Adrenal gland (tissue), 12 donors: Measurements from ENCODE around the gene COMMD1. TPM values are rescaled to one million over a fixed set of nuclear protein-coding genes. Genes with fewer than 3 reads are reported as not detected.

Experiments used
- DNase-seq, 7 donors: peaks; one replicate each; pipeline ENCODE4 v3.0.0-alpha.2; 2019 to 2020
- H3K27ac ChIP-seq, 5 donors: fragments of 200-600 bp; sonication (generic) in 4 of 5; 1 replicate in 3 of 5; 2 replicates in 2 of 5; pipeline versions ENCODE4 v1.5.1 to v1.8.0; 2016 to 2020; ENCODE audit warnings: mild to moderate bottlenecking in 1 of 5
- H3K27me3 ChIP-seq: fragments of 200-600 bp; 2 replicates; pipeline ENCODE4 v1.8.0; 2021
- H3K36me3 ChIP-seq, 2 donors: fragments of 200-600 bp; replicated peaks in 1 of 2; 1 replicate in 1 of 2; 2 replicates in 1 of 2; pipeline versions ENCODE4 v1.5.1 to v1.8.0; 2018 to 2022
- H3K4me1 ChIP-seq, 2 donors: fragments of 200-600 bp; replicated peaks in 1 of 2; 1 replicate in 1 of 2; 2 replicates in 1 of 2; pipeline versions ENCODE4 v1.5.1 to v1.8.0; 2018 to 2021
- H3K4me3 ChIP-seq, 4 donors: fragments of 200-600 bp; sonication (generic) in 3 of 4; one replicate each; pipeline ENCODE4 v1.5.1; 2016 to 2018
- H3K9me3 ChIP-seq, 3 donors: fragments of 200-600 bp; sonication (generic) in 1 of 3; replicated peaks in 1 of 3; 1 replicate in 2 of 3; 2 replicates in 1 of 3; pipeline versions ENCODE4 v1.5.1 to v1.8.0; 2016 to 2021
- POLR2A ChIP-seq, 2 donors: fragments of 450-650 bp; IDR thresholded peaks; one replicate each; pipeline ENCODE4 v1.6.1; 2017; ENCODE audit warnings: antibody characterized with exemption in 2 of 2, mild to moderate bottlenecking in 2 of 2, moderate library complexity in 1 of 2
- WGBS, 4 donors: extraction: QIAGEN DNeasy Blood & Tissue Kit in 2 of 4; methylation state at CpG; one replicate each; pipeline versions ENCODE4 v1.1.5 to v1.1.7; 2013 to 2017; 5-methylcytosine and 5-hydroxymethylcytosine counted together
- intact Hi-C, 2 donors: fragments of 100-400 bp; cut with DNase I; formaldehyde crosslinking; loops; one replicate each; pipeline versions ENCODE4 v1.14.1 to v1.15.0; 2022 to 2023
- polyA plus RNA-seq, 3 donors: library from polyadenylated mRNA; stranded (reverse); fragments of 200-250 nt in 2 of 3; fragments of 350-450 nt in 1 of 3; fragmentation: Illumina TruSeq in 1 of 3; extraction: RNeasy Lipid Tissue Mini Kit (QIAGEN cat#74804) in 1 of 3; gene quantifications; one replicate each; pipeline ENCODE4 v1.2.3, GENCODE V29; 2013 to 2014
- total RNA-seq, 9 donors: library from RNA; depleted of rRNA in 4 of 9; stranded (reverse); fragments of >200 nt in 4 of 9; fragments of 120-200 nt in 1 of 9; fragmentation: NEBNext Ultra II Directional in 1 of 9; extraction: Animal tissue kit (Norgen Biotek cat#: 25700) in 1 of 9; gene quantifications; one replicate each; pipeline versions ENCODE4 v1.1.0 to v1.2.4, GENCODE V29; 2013 to 2023
- TF ChIP-seq, protein P1 (sequence below), 6 experiments: fragments of 450-650 bp in 4 of 6; fragments of 200-600 bp in 2 of 6; sonication (generic) in 1 of 6; IDR thresholded peaks; 1 replicate in 5 of 6; 2 replicates in 1 of 6; pipeline versions ENCODE4 v1.5.1 to v1.8.0; 2016 to 2021; ENCODE audit warnings: antibody characterized with exemption in 6 of 6, mild to moderate bottlenecking in 2 of 6, moderate library complexity in 1 of 6
- donor health status: healthy with polysubstance abuse.
- donor health status: Bipolar disorder and iron deficiency.
- donor health status: DM: yes; HTN: yes; CAD: no.
- donor health status: DM: no; HTN: no; CAD: no.
- donor health status: DM: no; HTN: no; CAD: no.
- donor health status: DM: yes; HTN: yes; CAD: no.

The COMMD1 gene
- total and polyA plus RNA-seq, 12 donors: 35.5 to 89.9 (median 55.4) TPM

DNA sequence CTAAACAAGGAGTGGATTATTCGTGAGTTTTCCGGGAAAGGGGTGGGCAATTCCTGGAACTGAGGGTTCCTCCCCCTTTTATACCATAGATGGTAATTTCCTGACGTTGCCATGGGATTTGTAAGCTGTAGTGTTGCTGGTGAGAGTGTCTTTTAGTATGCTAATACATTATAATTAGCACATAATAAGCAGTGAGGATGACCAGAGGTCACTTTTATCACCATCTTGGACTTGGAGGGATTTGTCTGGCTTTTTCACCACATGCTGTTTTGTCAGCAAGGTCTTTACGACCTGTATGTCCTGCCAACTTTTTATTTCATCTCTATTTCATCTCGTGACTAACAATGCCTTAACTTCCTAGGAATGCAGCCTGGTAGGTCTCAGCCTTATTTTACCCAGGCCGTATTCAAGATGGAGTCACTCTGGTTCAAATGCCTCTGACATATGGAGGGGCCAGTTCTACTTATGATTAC, 165.7 kb downstream of the COMMD1 start:
- Histone ChIP-seq H3K27ac (no peak overlapping the region), H3K4me3 (no peak overlapping the region), H3K4me1 (no peaks in the 10 kb centered on the region), H3K9me3 (no peaks in the 10 kb centered on the region), H3K36me3 (no peaks in the 10 kb centered on the region), H3K27me3 (no peaks in the 10 kb centered on the region)
- 90 to 94% (median 91%) methylated on average over 6 of the region's 6 CpGs for WGBS, 4 donors
- DNase-seq: no peak
- intact Hi-C loops: no loop called here
- TF ChIP-seq, protein P1, sequence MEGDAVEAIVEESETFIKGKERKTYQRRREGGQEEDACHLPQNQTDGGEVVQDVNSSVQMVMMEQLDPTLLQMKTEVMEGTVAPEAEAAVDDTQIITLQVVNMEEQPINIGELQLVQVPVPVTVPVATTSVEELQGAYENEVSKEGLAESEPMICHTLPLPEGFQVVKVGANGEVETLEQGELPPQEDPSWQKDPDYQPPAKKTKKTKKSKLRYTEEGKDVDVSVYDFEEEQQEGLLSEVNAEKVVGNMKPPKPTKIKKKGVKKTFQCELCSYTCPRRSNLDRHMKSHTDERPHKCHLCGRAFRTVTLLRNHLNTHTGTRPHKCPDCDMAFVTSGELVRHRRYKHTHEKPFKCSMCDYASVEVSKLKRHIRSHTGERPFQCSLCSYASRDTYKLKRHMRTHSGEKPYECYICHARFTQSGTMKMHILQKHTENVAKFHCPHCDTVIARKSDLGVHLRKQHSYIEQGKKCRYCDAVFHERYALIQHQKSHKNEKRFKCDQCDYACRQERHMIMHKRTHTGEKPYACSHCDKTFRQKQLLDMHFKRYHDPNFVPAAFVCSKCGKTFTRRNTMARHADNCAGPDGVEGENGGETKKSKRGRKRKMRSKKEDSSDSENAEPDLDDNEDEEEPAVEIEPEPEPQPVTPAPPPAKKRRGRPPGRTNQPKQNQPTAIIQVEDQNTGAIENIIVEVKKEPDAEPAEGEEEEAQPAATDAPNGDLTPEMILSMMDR (IDR thresholded peaks at IDR 0.05): no peak

DNA sequence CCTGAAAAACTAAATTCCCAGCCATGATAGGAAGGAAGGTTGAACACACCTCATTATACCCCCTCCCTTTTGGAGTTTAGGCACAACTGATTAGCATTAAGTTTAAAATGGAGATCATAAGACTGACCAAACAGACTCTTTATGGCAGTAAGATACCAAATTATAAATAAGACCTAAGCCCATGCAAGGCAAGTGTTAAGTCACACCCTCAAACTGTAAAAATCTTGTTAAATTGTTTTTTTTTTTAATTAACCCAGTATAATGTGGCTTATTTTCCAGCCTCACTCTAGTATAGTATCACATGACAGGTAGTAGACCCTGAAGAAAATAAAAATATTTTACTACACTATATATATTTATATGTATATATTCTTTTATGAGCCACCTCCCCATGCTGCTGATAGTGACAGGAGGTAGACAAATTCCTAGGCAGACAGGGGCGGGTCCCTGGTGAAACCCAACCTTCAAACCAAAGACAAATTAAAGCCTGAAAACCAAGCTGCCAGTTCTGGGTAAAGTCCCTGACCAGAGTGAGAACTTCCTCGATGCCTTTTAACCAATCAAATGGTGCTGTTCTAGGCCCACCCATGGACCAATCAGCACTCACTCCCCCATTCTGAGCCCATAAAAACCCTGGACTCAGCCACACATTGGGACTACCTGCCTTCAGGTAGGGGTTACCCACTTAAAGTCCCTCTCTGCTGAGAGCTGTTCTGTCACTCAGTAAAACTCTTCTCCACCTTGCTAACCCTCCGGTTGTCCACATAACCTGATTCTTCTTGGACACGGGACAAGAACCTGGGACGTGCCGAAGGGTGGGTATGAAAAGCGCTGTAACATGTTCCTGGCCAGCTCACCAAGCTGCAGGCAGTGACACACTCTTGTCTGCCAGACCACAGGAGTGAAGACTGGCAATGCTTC, 166.5 kb downstream of the COMMD1 start:
- intact Hi-C loops: no loop called here

DNA sequence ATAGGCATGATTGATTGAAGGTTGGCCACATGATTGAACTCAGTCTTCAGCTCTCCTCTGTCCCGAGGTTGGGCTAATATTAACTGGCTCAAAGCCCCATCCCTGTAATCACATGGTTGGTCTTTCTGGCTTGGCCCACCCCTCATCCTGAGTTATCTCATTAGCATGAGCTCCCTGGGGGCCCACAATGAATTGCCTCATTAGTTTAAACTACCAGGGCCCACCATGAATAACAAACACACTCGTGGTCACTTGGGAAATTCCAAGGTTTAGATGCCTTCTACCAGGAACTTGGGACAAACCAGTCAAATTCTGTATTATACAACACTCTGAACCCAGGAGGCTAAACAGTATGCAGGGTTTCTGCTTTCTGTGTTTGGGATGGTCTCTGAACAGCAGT, 168.8 kb downstream of the COMMD1 start:
- Histone ChIP-seq H3K36me3 (no peaks in the 10 kb centered on the region), H3K4me1 (peaks cover 0 to 7% of the 10 kb centered on the region in 2 donors), H3K27me3 (no peaks in the 10 kb centered on the region), H3K9me3 (no peaks in the 10 kb centered on the region), H3K4me3 (no peak overlapping the region), H3K27ac (no peak overlapping the region)
- TF ChIP-seq, protein P1 (IDR thresholded peaks at IDR 0.05): no peak
- TF ChIP-seq POLR2A (IDR thresholded peaks at IDR 0.05): no peak
- WGBS, 4 donors: 82 to 92% (median 86%) methylated on average over 2 of the region's 2 CpGs
- DNase-seq: no peak
- intact Hi-C loops: no loop called here

More for the DNA sequence above, 166.5 kb downstream of the COMMD1 start:
- peaks cover 0 to 3% of the 10 kb centered on the region in 2 donors for H3K4me1 ChIP-seq
- H3K27ac ChIP-seq: no peak overlapping the region
- no peak overlapping the region for H3K4me3 ChIP-seq
- H3K36me3 ChIP-seq: no peaks in the 10 kb centered on the region
- no peak for TF ChIP-seq POLR2A (IDR thresholded peaks at IDR 0.05)
- TF ChIP-seq, protein P1 (IDR thresholded peaks at IDR 0.05): no peak
- DNase-seq: no peak
- H3K27me3 ChIP-seq: no peaks in the 10 kb centered on the region
- H3K9me3 ChIP-seq: no peaks in the 10 kb centered on the region
- WGBS, 4 donors: 95 to 100% (median 96%) methylated on average over 7 of the region's 7 CpGs

DNA sequence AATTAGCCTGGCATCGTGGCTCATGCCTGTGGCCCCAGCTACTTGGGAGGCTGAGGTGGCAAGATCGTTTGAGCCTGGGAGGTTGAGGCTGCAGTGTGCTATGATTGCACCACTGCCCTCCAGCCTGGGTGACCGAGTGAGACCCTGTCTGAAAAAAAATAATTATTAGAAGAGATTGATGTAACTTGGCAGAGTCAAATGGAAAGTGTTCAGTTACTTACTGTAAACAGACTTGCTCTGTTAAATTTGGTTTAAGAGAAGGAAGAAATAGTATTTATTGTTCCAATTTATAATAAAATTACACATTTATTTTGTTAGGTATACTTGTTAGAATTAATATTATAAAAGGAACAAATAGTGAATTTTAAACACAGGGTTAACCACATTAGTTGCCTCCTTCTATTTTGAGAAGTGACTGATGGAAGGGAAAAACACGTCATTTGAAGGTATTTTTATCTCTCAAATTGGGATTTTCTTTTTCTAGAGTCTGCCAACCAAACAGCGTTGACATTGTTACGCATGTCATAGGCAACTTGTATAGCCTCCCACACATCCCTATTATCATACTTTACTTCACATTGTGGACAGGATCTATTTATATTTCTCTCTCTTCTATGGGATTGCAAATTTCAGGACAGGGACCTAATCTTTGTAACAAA, 171.6 kb downstream of the COMMD1 start:
- intact Hi-C loops: no loop called here
- WGBS, 4 donors: 65 to 72% (median 67%) methylated on average over 6 of the region's 6 CpGs
- Histone ChIP-seq H3K36me3 (no peaks in the 10 kb centered on the region), H3K4me1 (peaks cover 0 to 7% of the 10 kb centered on the region in 2 donors), H3K27me3 (no peaks in the 10 kb centered on the region), H3K9me3 (no peaks in the 10 kb centered on the region), H3K27ac (no peak overlapping the region), H3K4me3 (no peak overlapping the region)
- DNase-seq: peak in 1 of 7 donors; percentile 13
- no peak for TF ChIP-seq POLR2A (IDR thresholded peaks at IDR 0.05)
- TF ChIP-seq, protein P1 (IDR thresholded peaks at IDR 0.05): no peak
